NCI-H526 treated with DMSO at 0.1 percent for 48 hours (cell line): ENCODE results near the gene PPP1R8.

ENCODE experiments used
- DNase-seq: peaks from one replicate; lab custom pipeline; 2025; lab: John Stamatoyannopoulos, UW

The PPP1R8 gene

DNA sequence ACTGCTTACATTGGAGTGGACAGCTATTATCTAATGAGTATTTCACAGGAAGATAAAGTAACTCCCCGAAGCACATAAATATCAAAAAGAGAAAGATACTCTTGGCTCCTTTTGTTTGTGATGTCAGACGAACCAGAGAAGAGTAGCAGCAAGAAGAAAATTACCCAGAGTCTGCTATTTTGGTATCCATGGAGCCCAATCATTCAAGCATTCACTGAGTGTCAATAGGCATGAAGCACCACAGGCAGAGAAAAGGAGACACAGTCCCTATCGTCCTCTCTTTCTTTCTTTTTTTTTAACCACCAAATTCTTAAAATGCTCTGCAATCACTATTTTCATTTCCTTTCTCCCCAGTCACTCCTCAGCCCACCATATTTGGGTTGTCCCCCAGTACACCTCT is 63.9 kb downstream of the PPP1R8 start:
- DNase-seq, result no peak
